DOHH2 (cell line): ENCODE data around the gene DSP.

Experiments
- H3F3A ChIP-seq: fragments of 200-600 bp; sonication (generic), shearing (Covaris generic); 2 replicates; pipeline ENCODE4 v1.6.0; 2016; ENCODE audit warnings: antibody characterized with exemption, mild to moderate bottlenecking; ENCODE audit not compliant: control insufficient read depth, insufficient read depth
- H3K27ac ChIP-seq: fragments of 200-600 bp; sonication (generic); 2 replicates; pipeline ENCODE4 v1.5.1; 2014; ENCODE audit warnings: low read depth, mild to moderate bottlenecking, low read length, moderate library complexity
- H3K27me3 ChIP-seq: fragments of 200-600 bp; sonication (generic); 2 replicates; pipeline ENCODE4 v1.6.1; 2014; ENCODE audit warnings: mild to moderate bottlenecking, low read length, mixed read lengths; ENCODE audit not compliant: control insufficient read depth
- H3K36me3 ChIP-seq: fragments of 200-600 bp; sonication (generic); 2 replicates; pipeline ENCODE4 v1.6.1; 2014; ENCODE audit warnings: mild to moderate bottlenecking, low read length, moderate library complexity, mixed read lengths; ENCODE audit not compliant: control insufficient read depth
- H3K4me1 ChIP-seq: fragments of 200-600 bp; sonication (generic); 2 replicates; pipeline ENCODE4 v1.6.1; 2014; ENCODE audit warnings: mild to moderate bottlenecking, low read length, mixed read lengths; ENCODE audit not compliant: control insufficient read depth
- H3K4me2 ChIP-seq: fragments of 200-600 bp; sonication (generic); 2 replicates; pipeline ENCODE4 v1.6.0; 2014; ENCODE audit warnings: mild to moderate bottlenecking, low read length, moderate library complexity
- H3K4me3 ChIP-seq: fragments of 200-600 bp; sonication (generic); 2 replicates; pipeline ENCODE4 v1.5.1; 2014; ENCODE audit warnings: mild to moderate bottlenecking, low read length, mixed read lengths
- H3K79me2 ChIP-seq: fragments of 200-600 bp; sonication (generic); 2 replicates; pipeline ENCODE4 v1.6.1; 2014; ENCODE audit warnings: mild to moderate bottlenecking, low read length, mixed read lengths; ENCODE audit not compliant: control insufficient read depth
- H3K9me2 ChIP-seq: fragments of 200-600 bp; sonication (generic); replicated peaks from 2 replicates; pipeline ENCODE4 v1.6.1; 2014; ENCODE audit warnings: mild to moderate bottlenecking, low read length, mixed read lengths; ENCODE audit not compliant: control insufficient read depth
- H3K9me3 ChIP-seq: fragments of 200-600 bp; sonication (generic); 2 replicates; pipeline ENCODE4 v1.6.1; 2014; ENCODE audit warnings: antibody characterized with exemption, low read length, mixed read lengths; ENCODE audit not compliant: control insufficient read depth, insufficient read depth
- H4K20me1 ChIP-seq: fragments of 200-600 bp; sonication (generic); 2 replicates; pipeline ENCODE4 v1.6.0; 2014; ENCODE audit warnings: low read depth, mild to moderate bottlenecking, antibody characterized with exemption, low read length, moderate library complexity; ENCODE audit not compliant: control insufficient read depth, insufficient read depth
- EZH2phosphoT487 ChIP-seq: fragments of 200-600 bp; sonication (generic); IDR thresholded peaks from 2 replicates; pipeline ENCODE4 v1.6.1; 2017; ENCODE audit warnings: borderline replicate concordance, mild to moderate bottlenecking, antibody characterized with exemption, low read length, moderate library complexity, mixed read lengths
- TF ChIP-seq, protein P1 (sequence below): fragments of 200-600 bp; sonication (generic); IDR thresholded peaks from one replicate; pipeline ENCODE4 v1.5.1; 2014; ENCODE audit warnings: antibody characterized with exemption, mild to moderate bottlenecking, low read depth, low read length; ENCODE audit not compliant: poor library complexity, severe bottlenecking

Gene DSP

DNA sequence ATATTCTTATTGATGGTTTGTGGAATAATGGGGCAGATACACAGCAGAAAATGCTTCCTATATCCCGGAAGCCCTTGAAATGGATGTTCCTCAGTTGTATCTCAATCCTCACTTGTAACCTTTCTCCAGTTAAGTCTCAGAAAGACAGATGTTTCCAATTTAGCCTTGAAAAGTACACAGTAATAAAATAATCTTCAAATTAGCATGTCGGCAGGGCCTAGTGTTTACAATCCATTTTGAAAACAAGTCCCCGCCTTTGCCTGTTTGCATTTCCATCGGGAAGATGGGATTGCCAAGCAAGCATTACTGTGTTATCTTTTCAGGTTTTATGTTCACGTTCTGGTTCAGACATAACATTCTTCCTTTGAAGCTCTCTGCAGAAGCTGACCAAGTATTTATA lies 90.0 kb downstream of the DSP start:
- H3K36me3 ChIP-seq: no peaks in the 10 kb centered on the region
- no peaks in the 10 kb centered on the region for H3K27me3 ChIP-seq
- no peaks in the 10 kb centered on the region for H3K4me1 ChIP-seq
- TF ChIP-seq EZH2phosphoT487: no peak
- TF ChIP-seq, protein P1, sequence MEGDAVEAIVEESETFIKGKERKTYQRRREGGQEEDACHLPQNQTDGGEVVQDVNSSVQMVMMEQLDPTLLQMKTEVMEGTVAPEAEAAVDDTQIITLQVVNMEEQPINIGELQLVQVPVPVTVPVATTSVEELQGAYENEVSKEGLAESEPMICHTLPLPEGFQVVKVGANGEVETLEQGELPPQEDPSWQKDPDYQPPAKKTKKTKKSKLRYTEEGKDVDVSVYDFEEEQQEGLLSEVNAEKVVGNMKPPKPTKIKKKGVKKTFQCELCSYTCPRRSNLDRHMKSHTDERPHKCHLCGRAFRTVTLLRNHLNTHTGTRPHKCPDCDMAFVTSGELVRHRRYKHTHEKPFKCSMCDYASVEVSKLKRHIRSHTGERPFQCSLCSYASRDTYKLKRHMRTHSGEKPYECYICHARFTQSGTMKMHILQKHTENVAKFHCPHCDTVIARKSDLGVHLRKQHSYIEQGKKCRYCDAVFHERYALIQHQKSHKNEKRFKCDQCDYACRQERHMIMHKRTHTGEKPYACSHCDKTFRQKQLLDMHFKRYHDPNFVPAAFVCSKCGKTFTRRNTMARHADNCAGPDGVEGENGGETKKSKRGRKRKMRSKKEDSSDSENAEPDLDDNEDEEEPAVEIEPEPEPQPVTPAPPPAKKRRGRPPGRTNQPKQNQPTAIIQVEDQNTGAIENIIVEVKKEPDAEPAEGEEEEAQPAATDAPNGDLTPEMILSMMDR: no peak
- H3K4me2 ChIP-seq: no peak overlapping the region
- H3K9me3 ChIP-seq: no peaks in the 10 kb centered on the region
- no peaks in the 10 kb centered on the region for H3F3A ChIP-seq
- no peaks in the 10 kb centered on the region for H3K9me2 ChIP-seq
- H3K27ac ChIP-seq: no peak overlapping the region
- H4K20me1 ChIP-seq: no peaks in the 10 kb centered on the region
- H3K79me2 ChIP-seq: no peaks in the 10 kb centered on the region
- no peak overlapping the region for H3K4me3 ChIP-seq

GRCh38 chr6:7632501-7633290 lies 91.2 kb downstream of the DSP start:
- no peaks in the 10 kb centered on the region for H3K9me3 ChIP-seq
- H3K27ac ChIP-seq: no peak overlapping the region
- no peaks in the 10 kb centered on the region for H3K36me3 ChIP-seq

GRCh38 chr6:7633361-7633760 lies 91.9 kb downstream of the DSP start:
- Histone ChIP-seq H3K9me3 (no peaks in the 10 kb centered on the region), H3K4me2 (no peak overlapping the region), H3K4me1 (no peaks in the 10 kb centered on the region), H4K20me1 (no peaks in the 10 kb centered on the region), H3K27ac (no peak overlapping the region), H3K36me3 (no peaks in the 10 kb centered on the region), H3F3A (no peaks in the 10 kb centered on the region), H3K4me3 (no peak overlapping the region), H3K79me2 (no peaks in the 10 kb centered on the region), H3K9me2 (no peaks in the 10 kb centered on the region), H3K27me3 (no peaks in the 10 kb centered on the region)
- TF ChIP-seq, protein P1: no peak
- no peak for TF ChIP-seq EZH2phosphoT487

More at GRCh38 chr6:7632501-7633290, 91.2 kb downstream of the DSP start:
- H3K9me2 ChIP-seq: no peaks in the 10 kb centered on the region
- no peak for TF ChIP-seq EZH2phosphoT487
- TF ChIP-seq, protein P1: no peak
- H3K4me3 ChIP-seq: no peak overlapping the region
- H3K4me1 ChIP-seq: no peaks in the 10 kb centered on the region
- no peaks in the 10 kb centered on the region for H3F3A ChIP-seq
- H3K4me2 ChIP-seq: no peak overlapping the region
- H3K79me2 ChIP-seq: no peaks in the 10 kb centered on the region
- H3K27me3 ChIP-seq: no peaks in the 10 kb centered on the region
- no peaks in the 10 kb centered on the region for H4K20me1 ChIP-seq
